ENCODE data around the gene MCHR1. TPM values are rescaled to one million over a fixed set of nuclear protein-coding genes. Genes with fewer than 3 reads are reported as not detected.

Gene MCHR1
- polyA plus RNA-seq, 1 donor (not counting 4 experiments of a cell fraction or from before 2014, with no cell fraction given) = 0.12 TPM

DNA sequence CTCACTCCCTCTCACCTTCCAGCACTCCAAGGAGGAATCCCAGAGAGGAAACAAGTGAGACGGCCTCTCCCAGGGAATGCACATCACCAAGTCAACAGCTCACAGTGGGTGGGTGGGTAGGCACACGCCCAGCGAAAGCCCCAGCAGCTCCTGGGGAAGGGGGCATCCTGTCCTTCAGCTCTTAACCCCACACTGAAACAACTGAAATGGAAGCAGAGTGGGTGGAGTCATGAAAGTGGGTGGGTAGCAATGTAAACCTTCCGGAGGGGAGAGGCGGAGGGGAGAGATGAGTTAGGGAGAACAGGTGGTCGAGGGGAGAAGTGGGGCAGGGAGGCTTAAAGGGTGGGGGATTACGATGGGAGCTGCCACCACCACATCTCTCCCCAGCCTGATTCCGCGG is 5.4 kb downstream of the MCHR1 start:
- no peaks in the 10 kb centered on the region for H3K79me2 ChIP-seq (ENCODE audit: control insufficient read depth, insufficient read depth, low read length)
- H3K4me3 ChIP-seq (ENCODE audit: control insufficient read depth in 2 of 3, extremely low read depth in 1 of 3, insufficient read depth in 2 of 3, low read depth in 1 of 3, low read length in 3 of 3) = no peak overlapping the region
- FAIRE-seq = no peak
- H3K9ac ChIP-seq (ENCODE audit: control insufficient read depth, extremely low read depth, insufficient read depth, low read length) = no peak overlapping the region
- dilution Hi-C loops (cut with MboI; ENCODE audit: extremely low pct_ligation_motif_present, low sequenced_read_pairs) = no loop called here
- no peaks in the 10 kb centered on the region for H3K36me3 ChIP-seq (ENCODE audit: control insufficient read depth in 2 of 2, extremely low read depth in 1 of 2, insufficient read depth in 2 of 2, low read length in 2 of 2)
- H3K27ac ChIP-seq (ENCODE audit: control insufficient read depth, insufficient read depth, low read length) = no peak overlapping the region
- TF ChIP-seq, protein P1, sequence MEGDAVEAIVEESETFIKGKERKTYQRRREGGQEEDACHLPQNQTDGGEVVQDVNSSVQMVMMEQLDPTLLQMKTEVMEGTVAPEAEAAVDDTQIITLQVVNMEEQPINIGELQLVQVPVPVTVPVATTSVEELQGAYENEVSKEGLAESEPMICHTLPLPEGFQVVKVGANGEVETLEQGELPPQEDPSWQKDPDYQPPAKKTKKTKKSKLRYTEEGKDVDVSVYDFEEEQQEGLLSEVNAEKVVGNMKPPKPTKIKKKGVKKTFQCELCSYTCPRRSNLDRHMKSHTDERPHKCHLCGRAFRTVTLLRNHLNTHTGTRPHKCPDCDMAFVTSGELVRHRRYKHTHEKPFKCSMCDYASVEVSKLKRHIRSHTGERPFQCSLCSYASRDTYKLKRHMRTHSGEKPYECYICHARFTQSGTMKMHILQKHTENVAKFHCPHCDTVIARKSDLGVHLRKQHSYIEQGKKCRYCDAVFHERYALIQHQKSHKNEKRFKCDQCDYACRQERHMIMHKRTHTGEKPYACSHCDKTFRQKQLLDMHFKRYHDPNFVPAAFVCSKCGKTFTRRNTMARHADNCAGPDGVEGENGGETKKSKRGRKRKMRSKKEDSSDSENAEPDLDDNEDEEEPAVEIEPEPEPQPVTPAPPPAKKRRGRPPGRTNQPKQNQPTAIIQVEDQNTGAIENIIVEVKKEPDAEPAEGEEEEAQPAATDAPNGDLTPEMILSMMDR (optimal IDR thresholded peaks at IDR 0.05 in 1 of 3, IDR thresholded peaks at IDR 0.05 in 1 of 3, conservative IDR thresholded peaks at IDR 0.05 in 1 of 3; ENCODE audit: extremely low read depth in 1 of 3, insufficient read depth in 2 of 3, low read length in 3 of 3) = no peak
- no peak for TF ChIP-seq EZH2 (IDR thresholded peaks at IDR 0.05; ENCODE audit: low read length)
- H3K4me2 ChIP-seq (ENCODE audit: control insufficient read depth, extremely low read depth, insufficient read depth, low read depth, low read length) = no peak overlapping the region
- H2AFZ ChIP-seq (ENCODE audit: control insufficient read depth, low read length) = no peak overlapping the region
- no peaks in the 10 kb centered on the region for H3K27me3 ChIP-seq (ENCODE audit: control insufficient read depth, extremely low read depth, insufficient read depth, low read length)
- no peaks in the 10 kb centered on the region for H3K9me1 ChIP-seq (ENCODE audit: control insufficient read depth, extremely low read depth, insufficient read depth, low read length)
- peaks cover 12% of the 10 kb centered on the region for H3K4me1 ChIP-seq (ENCODE audit: control insufficient read depth, extremely low read depth, insufficient read depth, low read length)
- H3K9me3 ChIP-seq (ENCODE audit: control insufficient read depth, low read depth, low read length) = no peaks in the 10 kb centered on the region
- DNase-seq (ENCODE audit: low read depth, low spot score) = no peak
- no peaks in the 10 kb centered on the region for H4K20me1 ChIP-seq (ENCODE audit: control insufficient read depth, extremely low read depth, insufficient read depth, low read length)

DNA sequence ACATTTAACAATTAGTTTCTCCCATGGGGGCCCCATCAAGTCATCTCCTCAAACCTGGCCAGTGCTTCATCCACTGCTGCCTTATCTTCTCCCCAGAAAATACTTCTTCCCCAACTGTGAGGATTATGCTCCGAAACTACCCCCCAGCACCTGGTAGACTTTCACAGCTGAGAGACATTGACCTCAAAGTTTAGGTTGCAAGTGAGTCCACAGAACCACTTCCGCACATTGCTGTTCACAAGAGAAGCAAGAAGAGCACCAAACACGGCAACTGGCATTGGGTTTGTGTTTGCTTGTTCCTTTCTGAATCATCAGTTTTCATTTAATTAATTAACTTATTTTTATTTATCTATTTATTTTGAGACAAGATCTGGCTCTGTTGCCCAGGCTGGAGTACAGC is 6.1 kb downstream of the MCHR1 start:
- H3K9ac ChIP-seq (ENCODE audit: control insufficient read depth, extremely low read depth, insufficient read depth, low read length) = no peak overlapping the region
- no peaks in the 10 kb centered on the region for H3K9me1 ChIP-seq (ENCODE audit: control insufficient read depth, extremely low read depth, insufficient read depth, low read length)
- H3K9me3 ChIP-seq (ENCODE audit: control insufficient read depth, low read depth, low read length) = no peaks in the 10 kb centered on the region
- no peaks in the 10 kb centered on the region for H3K79me2 ChIP-seq (ENCODE audit: control insufficient read depth, insufficient read depth, low read length)
- no peak for FAIRE-seq
- no peak overlapping the region for H3K4me3 ChIP-seq (ENCODE audit: control insufficient read depth in 2 of 3, extremely low read depth in 1 of 3, insufficient read depth in 2 of 3, low read depth in 1 of 3, low read length in 3 of 3)
- no peak overlapping the region for H3K27ac ChIP-seq (ENCODE audit: control insufficient read depth, insufficient read depth, low read length)
- dilution Hi-C loops (cut with MboI; ENCODE audit: extremely low pct_ligation_motif_present, low sequenced_read_pairs) = no loop called here
- peaks cover 12% of the 10 kb centered on the region for H3K4me1 ChIP-seq (ENCODE audit: control insufficient read depth, extremely low read depth, insufficient read depth, low read length)
- no peak for DNase-seq (ENCODE audit: low read depth, low spot score)
- no peak for TF ChIP-seq EZH2 (IDR thresholded peaks at IDR 0.05; ENCODE audit: low read length)
- TF ChIP-seq, protein P1 (optimal IDR thresholded peaks at IDR 0.05 in 1 of 3, IDR thresholded peaks at IDR 0.05 in 1 of 3, conservative IDR thresholded peaks at IDR 0.05 in 1 of 3; ENCODE audit: extremely low read depth in 1 of 3, insufficient read depth in 2 of 3, low read length in 3 of 3) = no peak
- H4K20me1 ChIP-seq (ENCODE audit: control insufficient read depth, extremely low read depth, insufficient read depth, low read length) = no peaks in the 10 kb centered on the region
- H3K36me3 ChIP-seq (ENCODE audit: control insufficient read depth in 2 of 2, extremely low read depth in 1 of 2, insufficient read depth in 2 of 2, low read length in 2 of 2) = no peaks in the 10 kb centered on the region
- H2AFZ ChIP-seq (ENCODE audit: control insufficient read depth, low read length) = no peak overlapping the region
- no peaks in the 10 kb centered on the region for H3K27me3 ChIP-seq (ENCODE audit: control insufficient read depth, extremely low read depth, insufficient read depth, low read length)
- H3K4me2 ChIP-seq (ENCODE audit: control insufficient read depth, extremely low read depth, insufficient read depth, low read depth, low read length) = no peak overlapping the region

All from keratinocyte (primary cell).